CD4-positive, alpha-beta T cell treated with Interleukin-17A for 4 hours (primary cell): ENCODE data around the gene HKDC1.
"Not testable (repeated sequence)": the region's sequence is repeated elsewhere in the genome, so short reads cannot be mapped to it uniquely, and the experiment has no call there.

Source experiments
- DNase-seq: peaks from one replicate; pipeline ENCODE4 v3.0.0-alpha.2; 2020; ENCODE audit warnings: mixed read lengths

The HKDC1 gene

DNA sequence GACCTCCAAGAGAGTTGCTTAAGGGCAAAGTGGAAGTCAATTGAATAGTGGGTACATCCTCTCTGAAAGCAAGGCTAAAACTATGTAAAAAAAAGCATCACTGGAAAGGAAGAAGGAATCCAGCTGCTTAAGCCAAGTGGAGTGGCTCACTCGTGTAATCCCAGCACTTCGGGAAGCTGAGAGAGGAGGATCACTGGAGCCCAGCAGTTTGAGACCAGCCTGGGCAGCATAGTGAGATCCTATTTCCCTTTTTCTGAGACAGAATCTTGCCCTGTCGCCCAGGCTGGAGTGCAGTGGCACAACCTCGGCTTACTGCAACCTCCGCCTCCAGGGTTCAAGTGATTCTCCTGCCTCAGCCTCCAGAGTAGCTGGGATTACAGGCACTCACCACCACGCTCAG is 64.3 kb downstream of the HKDC1 start:
- not testable (repeated sequence) for DNase-seq

- no peak for DNase-seq
Measured at GRCh38 chr10:69285699-69286098, 65.6 kb downstream of the HKDC1 start.

DNA sequence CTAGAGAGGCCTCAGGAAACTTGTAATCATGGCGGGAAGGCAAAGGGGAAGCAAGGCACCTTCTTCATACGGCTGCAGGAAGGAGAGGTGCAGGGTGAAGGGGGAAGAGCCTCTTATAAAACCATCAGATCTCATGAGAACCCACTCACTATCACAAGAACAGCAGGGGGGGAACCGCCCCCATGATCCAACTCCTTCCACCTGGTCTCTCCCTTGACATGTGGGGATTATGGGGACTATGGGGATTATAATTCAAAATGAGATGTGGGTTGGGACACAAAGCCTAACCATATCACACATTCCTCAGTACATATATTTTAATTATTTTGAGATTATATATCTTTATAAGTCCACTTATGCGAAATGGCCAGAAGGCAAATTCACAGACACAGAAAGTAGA is 67.0 kb downstream of the HKDC1 start:
- no peak for DNase-seq

GRCh38 chr10:69290993-69291392 is 70.9 kb downstream of the HKDC1 start:
- DNase-seq = no peak

- no peak for DNase-seq
Measured at GRCh38 chr10:69292459-69292858, 72.3 kb downstream of the HKDC1 start.

DNA sequence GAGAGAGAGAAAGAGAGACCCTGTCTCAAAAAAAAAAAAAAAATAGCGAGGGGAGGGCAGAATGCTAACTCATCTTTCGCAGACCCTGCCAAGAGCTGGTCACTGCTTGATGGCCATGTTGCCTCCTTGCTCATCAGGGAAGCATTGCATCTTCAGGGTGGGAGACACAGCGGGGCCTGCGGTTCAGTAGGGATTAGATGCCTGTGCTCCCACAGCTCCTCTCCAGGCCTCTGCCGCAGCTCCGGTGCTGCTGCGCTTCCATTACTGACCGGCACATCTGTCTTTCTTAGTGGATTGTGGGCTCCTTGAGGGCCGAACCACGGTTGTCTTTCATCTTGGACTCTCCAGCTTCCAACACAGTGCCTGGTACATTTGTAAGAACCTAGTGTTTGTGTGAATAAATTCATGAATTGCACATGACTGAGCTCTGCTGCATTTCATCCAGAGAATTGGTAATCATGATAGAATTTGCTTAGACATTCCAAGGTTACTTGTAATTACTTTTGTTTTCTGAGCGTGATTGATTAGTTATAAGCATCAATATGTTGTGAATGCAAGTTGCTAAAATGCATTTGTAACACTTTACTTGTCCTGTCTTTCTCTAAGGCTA is 75.0 kb downstream of the HKDC1 start:
- no peak for DNase-seq

GRCh38 chr10:69303632-69304051 is 83.5 kb downstream of the HKDC1 start:
- DNase-seq = no peak

DNA sequence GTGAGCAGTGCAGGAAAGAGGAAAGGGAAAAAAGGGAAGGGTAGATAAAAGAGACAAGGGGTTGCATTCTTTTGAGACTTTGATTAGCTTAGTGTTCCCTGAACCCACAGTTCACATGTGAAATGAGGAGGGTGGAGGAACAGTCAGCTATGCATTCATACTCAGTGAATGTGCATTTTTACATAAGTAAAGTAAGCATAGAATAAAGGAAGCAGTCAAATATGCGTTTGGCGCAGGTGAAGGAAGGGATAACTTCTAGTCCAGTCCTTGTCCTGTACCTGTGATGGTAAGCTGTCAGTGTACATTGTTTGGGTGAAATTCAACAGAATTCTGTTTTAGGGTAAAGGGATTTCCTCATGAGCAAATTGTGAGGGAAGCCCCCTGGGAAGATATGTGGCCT is 86.3 kb downstream of the HKDC1 start:
- no peak for DNase-seq

DNA sequence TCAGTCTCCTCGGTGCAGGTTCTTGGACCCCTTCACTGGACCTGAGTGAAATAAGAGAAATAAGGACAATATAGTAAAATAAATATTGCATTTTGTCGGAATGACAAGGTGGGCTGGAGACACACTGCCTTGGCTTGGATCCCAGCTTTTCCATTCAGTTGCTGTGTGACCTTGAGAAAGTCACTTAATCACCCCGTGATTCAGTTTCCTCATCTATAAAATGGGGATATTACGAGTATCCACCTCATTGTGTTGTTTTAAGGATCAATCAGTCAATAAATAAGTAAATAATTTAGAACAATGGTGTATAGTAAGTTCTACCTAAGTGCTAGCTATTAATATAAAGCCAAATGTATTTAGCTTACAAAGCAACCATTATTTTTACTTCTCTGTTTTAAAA is 87.3 kb downstream of the HKDC1 start:
- DNase-seq = no peak

DNA sequence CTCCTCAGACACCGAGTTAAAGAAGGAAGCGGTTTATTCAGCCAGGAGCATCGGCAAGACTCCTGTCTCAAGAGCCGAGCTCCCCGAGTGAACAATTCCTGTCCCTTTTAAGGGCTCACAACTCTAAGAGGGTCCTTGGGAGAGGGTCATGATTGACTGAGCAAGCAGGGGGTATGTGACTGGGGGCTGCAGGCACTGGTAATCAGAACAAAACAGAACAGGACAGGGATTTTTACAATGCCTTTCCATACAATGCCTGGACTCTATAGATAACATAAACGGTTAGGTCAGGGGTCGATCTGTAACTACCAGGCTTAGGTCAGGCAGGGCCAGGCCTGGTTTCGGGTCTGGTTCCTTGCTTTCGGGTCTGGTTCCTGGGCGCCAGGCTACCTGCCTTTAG is 88.2 kb downstream of the HKDC1 start:
- not testable (repeated sequence) for DNase-seq

DNA sequence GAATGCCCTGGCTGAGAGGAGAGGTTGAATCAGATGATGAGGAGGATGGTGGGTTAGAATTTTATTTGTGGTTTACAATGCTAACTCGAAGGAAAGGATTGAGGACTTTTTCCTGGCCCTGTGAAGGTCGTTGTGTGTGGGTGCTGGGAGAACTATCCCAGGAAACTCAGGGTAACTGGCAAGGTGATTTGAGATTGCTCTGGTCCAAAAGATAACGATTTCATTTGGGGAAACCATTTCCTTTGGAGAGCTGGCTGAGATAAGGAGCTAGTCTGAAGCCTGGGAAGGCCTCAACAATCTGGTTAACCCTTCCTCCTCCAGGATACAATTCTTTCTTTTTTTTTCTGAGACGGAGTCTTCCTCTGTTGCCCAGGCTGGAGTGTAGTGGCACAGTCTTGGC is 91.2 kb downstream of the HKDC1 start:
- no peak for DNase-seq

GRCh38 chr10:69312528-69312927 is 92.4 kb downstream of the HKDC1 start:
- no peak for DNase-seq

GRCh38 chr10:69315100-69315542 is 95.0 kb downstream of the HKDC1 start:
- no peak for DNase-seq

DNA sequence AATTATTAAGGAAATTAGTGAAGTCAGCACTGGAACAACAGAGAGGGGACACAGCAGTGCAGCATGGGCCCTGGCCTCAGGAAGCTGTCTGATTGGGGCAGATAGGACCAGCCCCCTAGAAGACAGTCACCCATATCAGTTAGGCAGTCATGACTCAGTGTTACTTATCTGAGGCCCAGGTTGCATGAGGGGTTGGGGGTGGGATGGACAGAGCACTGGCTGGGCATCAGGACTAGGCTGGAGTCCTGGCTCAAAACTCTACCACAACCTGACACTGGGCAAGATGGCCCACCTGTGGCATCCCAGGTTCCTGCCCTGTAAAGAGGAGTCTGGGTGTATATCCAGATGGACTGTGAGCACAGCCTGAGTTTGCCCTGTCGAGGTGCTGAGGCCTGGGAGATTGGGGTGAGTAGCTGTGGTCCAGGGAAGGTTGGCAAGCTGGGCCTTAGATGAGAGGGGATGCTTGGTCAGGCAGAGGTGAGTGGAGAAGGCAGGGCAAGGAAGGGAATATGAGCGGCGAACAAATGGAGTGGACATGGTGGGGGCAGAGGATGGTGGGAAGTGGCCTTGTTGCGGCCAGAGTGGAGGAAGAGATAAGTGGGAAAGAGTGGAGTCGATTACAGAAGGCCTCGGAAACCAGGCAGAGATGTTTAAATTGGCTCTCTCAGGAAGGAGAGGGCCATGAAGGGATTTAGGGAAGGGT is 95.6 kb downstream of the HKDC1 start:
- DNase-seq = no peak

- DNase-seq = no peak
Measured at GRCh38 chr10:69316313-69317059, 96.4 kb downstream of the HKDC1 start.
